ENCODE data around the gene RAET1L. TPM values are rescaled to one million over a fixed set of nuclear protein-coding genes. Genes with fewer than 3 reads are reported as not detected.
"Not testable (repeated sequence)": the region's sequence is repeated elsewhere in the genome, so short reads cannot be mapped to it uniquely, and the experiment has no call there.

RAET1L gene
- total RNA-seq, 3 donors from 2014 or later, result not detected

GRCh38 chr6:150028799-150029198 is 3.5 kb upstream of the RAET1L start:
- peaks cover 0 to 14% of the 10 kb centered on the region in 2 donors for H3K27me3 ChIP-seq

GRCh38 chr6:150027806-150028565 is 2.7 kb upstream of the RAET1L start:
- Histone ChIP-seq H3K9me3 (no peaks in the 10 kb centered on the region), H3K27me3 (peaks cover 0 to 14% of the 10 kb centered on the region in 2 donors), H3K27ac (no peak overlapping the region), H3K36me3 (no peaks in the 10 kb centered on the region), H3K4me1 (peaks cover 3 to 7% of the 10 kb centered on the region in 2 donors), H3K4me3 (no peak overlapping the region)
- intact Hi-C loops (cut with DNase I; ENCODE audit: low total_unique reads), result no loop called here
- TF ChIP-seq POLR2A (IDR thresholded peaks at IDR 0.05) (no peak), POLR2AphosphoS5 (IDR thresholded peaks at IDR 0.05) (no peak), CTCF (IDR thresholded peaks at IDR 0.05) (no peak)
- DNase-seq (ENCODE audit: low spot score in 2 of 2), result no peak

More at GRCh38 chr6:150028799-150029198, 3.5 kb upstream of the RAET1L start:
- DNase-seq (ENCODE audit: low spot score in 2 of 2), result no peak
- Histone ChIP-seq H3K36me3 (no peaks in the 10 kb centered on the region), H3K27ac (no peak overlapping the region), H3K4me3 (no peak overlapping the region), H3K9me3 (no peaks in the 10 kb centered on the region), H3K4me1 (peaks cover 3 to 7% of the 10 kb centered on the region in 2 donors)
- intact Hi-C loops (cut with DNase I; ENCODE audit: low total_unique reads), result no loop called here
- TF ChIP-seq POLR2AphosphoS5 (IDR thresholded peaks at IDR 0.05) (no peak), CTCF (IDR thresholded peaks at IDR 0.05) (no peak), POLR2A (IDR thresholded peaks at IDR 0.05) (no peak)

- Histone ChIP-seq H3K4me3 (no peak overlapping the region), H3K9me3 (no peaks in the 10 kb centered on the region), H3K4me1 (peaks cover 3 to 7% of the 10 kb centered on the region in 2 donors), H3K27ac (no peak overlapping the region), H3K36me3 (no peaks in the 10 kb centered on the region), H3K27me3 (peaks cover 0 to 14% of the 10 kb centered on the region in 2 donors)
- intact Hi-C loops (cut with DNase I; ENCODE audit: low total_unique reads), result no loop called here
- DNase-seq (ENCODE audit: low spot score in 2 of 2), result no peak
- TF ChIP-seq POLR2AphosphoS5 (IDR thresholded peaks at IDR 0.05) (no peak), POLR2A (IDR thresholded peaks at IDR 0.05) (no peak), CTCF (IDR thresholded peaks at IDR 0.05) (no peak)
These were observed 1.9 kb upstream of the RAET1L start for GRCh38 chr6:150026976-150027805.

GRCh38 chr6:150024646-150025155 is 631 bp downstream of the RAET1L start:
- Histone ChIP-seq H3K9me3 (no peaks in the 10 kb centered on the region), H3K4me1 (peaks cover 3 to 7% of the 10 kb centered on the region in 2 donors), H3K27ac (no peak overlapping the region), H3K36me3 (no peaks in the 10 kb centered on the region), H3K27me3 (peaks cover 0 to 14% of the 10 kb centered on the region in 2 donors), H3K4me3 (peak overlapping the region in 1 of 3 donors; percentile 61)
- TF ChIP-seq POLR2A (IDR thresholded peaks at IDR 0.05) (no peak), CTCF (IDR thresholded peaks at IDR 0.05) (no peak), POLR2AphosphoS5 (IDR thresholded peaks at IDR 0.05) (no peak)
- intact Hi-C loops (cut with DNase I; ENCODE audit: low total_unique reads), result no loop called here
- DNase-seq (ENCODE audit: low spot score in 2 of 2), result no peak

- intact Hi-C loops (cut with DNase I; ENCODE audit: low total_unique reads); H3K4me1 ChIP-seq; H3K9me3 ChIP-seq; H3K4me3 ChIP-seq; DNase-seq (ENCODE audit: low spot score in 2 of 2); H3K36me3 ChIP-seq; H3K27ac ChIP-seq: not testable (repeated sequence)
- H3K27me3 ChIP-seq, result peaks cover 0 to 18% of the 10 kb centered on the region in 2 donors
These were observed 1.3 kb downstream of the RAET1L start for GRCh38 chr6:150024021-150024420.

GRCh38 chr6:150021870-150022269 is 3.5 kb downstream of the RAET1L start:
- H3K27ac ChIP-seq; H3K36me3 ChIP-seq; H3K4me1 ChIP-seq; DNase-seq (ENCODE audit: low spot score in 2 of 2); intact Hi-C loops (cut with DNase I; ENCODE audit: low total_unique reads); H3K4me3 ChIP-seq; H3K9me3 ChIP-seq: not testable (repeated sequence)
- peaks cover 0 to 32% of the 10 kb centered on the region in 2 donors for H3K27me3 ChIP-seq

All from breast epithelium (tissue), 4 donors.